Measurements from ENCODE around the gene ZNF682. TPM values are rescaled to one million over a fixed set of nuclear protein-coding genes. Genes with fewer than 3 reads are reported as not detected.

Gene ZNF682
- total and polyA plus RNA-seq, 2 donors (not counting 1 experiment from before 2014, with no cell fraction given): 2.0 to 11.3 TPM

DNA sequence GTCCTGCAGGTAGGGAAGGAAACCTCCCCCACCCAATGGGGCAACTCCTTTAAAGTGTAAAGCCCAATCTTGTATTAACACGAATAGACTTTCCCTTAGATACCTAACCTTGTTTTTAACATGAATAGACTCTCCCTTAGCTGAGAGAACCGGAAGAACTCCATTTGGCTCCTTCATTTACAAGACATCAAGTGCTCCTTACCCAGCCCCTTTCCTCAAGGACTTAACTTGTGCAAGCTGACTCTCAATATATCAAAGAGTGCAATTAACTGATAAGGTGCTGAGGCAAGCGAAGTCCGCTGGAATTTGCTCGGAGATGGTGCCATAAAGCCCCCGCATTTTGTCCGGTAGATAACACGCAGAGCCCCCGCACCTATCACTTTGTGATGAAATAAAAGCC is 28.6 kb upstream of the ZNF682 start:
- H3K4me2 ChIP-seq (replicated peaks; ENCODE audit: low read depth, low read length, poor library complexity, severe bottlenecking): no peak overlapping the region
- ChIA-PET CTCF (no interaction called here), POLR2A (no interaction called here)
- no peaks in the 10 kb centered on the region for H3K36me3 ChIP-seq (replicated peaks in 1 of 2; ENCODE audit: control extremely low read depth in 1 of 2, control insufficient read depth in 1 of 2, extremely low read depth in 1 of 2, insufficient read depth in 2 of 2, low read length in 1 of 2)
- Mint-ChIP-seq H3K27ac (no peak overlapping the region), H3K27me3 (peaks cover 24% of the 10 kb centered on the region), H3K9me3 (ENCODE audit: insufficient read depth) (no peaks in the 10 kb centered on the region), H3K4me3 (no peak overlapping the region), H3K4me1 (no peaks in the 10 kb centered on the region)
- H2AFZ ChIP-seq (ENCODE audit: insufficient read depth, low read depth, low read length, poor library complexity, severe bottlenecking): peak overlapping the region; percentile 1
- TF ChIP-seq, protein P1, sequence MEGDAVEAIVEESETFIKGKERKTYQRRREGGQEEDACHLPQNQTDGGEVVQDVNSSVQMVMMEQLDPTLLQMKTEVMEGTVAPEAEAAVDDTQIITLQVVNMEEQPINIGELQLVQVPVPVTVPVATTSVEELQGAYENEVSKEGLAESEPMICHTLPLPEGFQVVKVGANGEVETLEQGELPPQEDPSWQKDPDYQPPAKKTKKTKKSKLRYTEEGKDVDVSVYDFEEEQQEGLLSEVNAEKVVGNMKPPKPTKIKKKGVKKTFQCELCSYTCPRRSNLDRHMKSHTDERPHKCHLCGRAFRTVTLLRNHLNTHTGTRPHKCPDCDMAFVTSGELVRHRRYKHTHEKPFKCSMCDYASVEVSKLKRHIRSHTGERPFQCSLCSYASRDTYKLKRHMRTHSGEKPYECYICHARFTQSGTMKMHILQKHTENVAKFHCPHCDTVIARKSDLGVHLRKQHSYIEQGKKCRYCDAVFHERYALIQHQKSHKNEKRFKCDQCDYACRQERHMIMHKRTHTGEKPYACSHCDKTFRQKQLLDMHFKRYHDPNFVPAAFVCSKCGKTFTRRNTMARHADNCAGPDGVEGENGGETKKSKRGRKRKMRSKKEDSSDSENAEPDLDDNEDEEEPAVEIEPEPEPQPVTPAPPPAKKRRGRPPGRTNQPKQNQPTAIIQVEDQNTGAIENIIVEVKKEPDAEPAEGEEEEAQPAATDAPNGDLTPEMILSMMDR (IDR thresholded peaks at IDR 0.05): no peak
- no peak for TF ChIP-seq EZH2 (IDR thresholded peaks at IDR 0.05; ENCODE audit: borderline replicate concordance, insufficient read depth, low read depth, low read length, poor library complexity, severe bottlenecking)
- no peak overlapping the region for H3K27ac ChIP-seq (ENCODE audit: low read length in 2 of 2)
- ATAC-seq (ENCODE audit: low read depth) (no peak), DNase-seq (no peak)
- H3K4me3 ChIP-seq (ENCODE audit: control extremely low read depth in 1 of 5, extremely low read depth in 1 of 5, insufficient read depth in 1 of 5, low read depth in 2 of 5, low read length in 4 of 5): no peak overlapping the region
- H3K79me2 ChIP-seq (ENCODE audit: control insufficient read depth, insufficient read depth, low read length): no peaks in the 10 kb centered on the region
- WGBS (ENCODE audit: insufficient coverage): 40% methylated on average over 9 of the region's 9 CpGs
- H3K9me3 ChIP-seq (ENCODE audit: control extremely low read depth in 1 of 3, control insufficient read depth in 2 of 3, insufficient read depth in 1 of 3, low read length in 2 of 3): peaks cover 0 to 16% (median 2%) of the 10 kb centered on the region in 3 donors
- no peaks in the 10 kb centered on the region for H4K20me1 ChIP-seq (ENCODE audit: control insufficient read depth, insufficient read depth, low read length, poor library complexity, severe bottlenecking)
- H3K9ac ChIP-seq (ENCODE audit: low read length): no peak overlapping the region
- H3K27me3 ChIP-seq (replicated peaks in 1 of 4; ENCODE audit: control extremely low read depth in 1 of 4, control insufficient read depth in 3 of 4, insufficient read depth in 4 of 4, low read length in 3 of 4): peaks cover 0 to 18% (median 6%) of the 10 kb centered on the region in 4 experiments
- no peaks in the 10 kb centered on the region for H3K4me1 ChIP-seq (ENCODE audit: control insufficient read depth in 2 of 2, insufficient read depth in 2 of 2, low read length in 2 of 2)
- intact Hi-C loops (cut with micrococcal nuclease): no loop called here

DNA sequence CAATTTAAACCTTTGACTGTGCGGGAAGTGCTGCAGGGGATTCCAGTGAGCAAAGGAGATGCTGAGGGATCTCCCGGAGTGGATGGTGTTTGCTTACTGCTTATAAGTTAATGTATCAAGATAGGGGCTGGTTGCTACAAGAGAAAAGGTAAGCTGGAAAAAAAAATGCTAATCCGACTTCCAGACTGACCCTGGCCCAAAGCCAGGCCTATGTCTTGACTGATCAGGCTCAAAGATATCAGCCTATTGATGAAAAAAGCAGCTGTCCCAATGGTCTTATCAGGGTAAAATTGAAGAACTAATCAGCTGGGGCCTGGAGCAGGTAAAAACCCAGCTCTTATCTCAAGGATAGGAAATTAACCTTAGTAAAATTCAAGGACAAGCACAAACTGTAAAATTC is 27.6 kb upstream of the ZNF682 start:
- no peak overlapping the region for H3K27ac Mint-ChIP-seq
- H3K4me3 ChIP-seq (ENCODE audit: control extremely low read depth in 1 of 5, extremely low read depth in 1 of 5, insufficient read depth in 1 of 5, low read depth in 2 of 5, low read length in 4 of 5): no peak overlapping the region
- CTCF ChIA-PET: no interaction called here

More for the DNA sequence above, 27.6 kb upstream of the ZNF682 start:
- TF ChIP-seq, protein P1 (IDR thresholded peaks at IDR 0.05): no peak
- TF ChIP-seq EZH2 (IDR thresholded peaks at IDR 0.05; ENCODE audit: borderline replicate concordance, insufficient read depth, low read depth, low read length, poor library complexity, severe bottlenecking): no peak
- WGBS (ENCODE audit: insufficient coverage): 70% methylated on average over 3 of the region's 3 CpGs
- H2AFZ ChIP-seq (ENCODE audit: insufficient read depth, low read depth, low read length, poor library complexity, severe bottlenecking): no peak overlapping the region
- no peak overlapping the region for H3K4me2 ChIP-seq (replicated peaks; ENCODE audit: low read depth, low read length, poor library complexity, severe bottlenecking)
- peaks cover 0 to 16% (median 2%) of the 10 kb centered on the region in 3 donors for H3K9me3 ChIP-seq (ENCODE audit: control extremely low read depth in 1 of 3, control insufficient read depth in 2 of 3, insufficient read depth in 1 of 3, low read length in 2 of 3)
- Mint-ChIP-seq H3K27me3 (peaks cover 24% of the 10 kb centered on the region), H3K9me3 (ENCODE audit: insufficient read depth) (no peaks in the 10 kb centered on the region), H3K4me3 (no peak overlapping the region), H3K4me1 (no peaks in the 10 kb centered on the region)
- H3K4me1 ChIP-seq (ENCODE audit: control insufficient read depth in 2 of 2, insufficient read depth in 2 of 2, low read length in 2 of 2): no peaks in the 10 kb centered on the region
- ATAC-seq (ENCODE audit: low read depth): no peak
- peaks cover 0 to 18% (median 6%) of the 10 kb centered on the region in 4 experiments for H3K27me3 ChIP-seq (replicated peaks in 1 of 4; ENCODE audit: control extremely low read depth in 1 of 4, control insufficient read depth in 3 of 4, insufficient read depth in 4 of 4, low read length in 3 of 4)
- no peaks in the 10 kb centered on the region for H4K20me1 ChIP-seq (ENCODE audit: control insufficient read depth, insufficient read depth, low read length, poor library complexity, severe bottlenecking)
- H3K36me3 ChIP-seq (replicated peaks in 1 of 2; ENCODE audit: control extremely low read depth in 1 of 2, control insufficient read depth in 1 of 2, extremely low read depth in 1 of 2, insufficient read depth in 2 of 2, low read length in 1 of 2): no peaks in the 10 kb centered on the region
- H3K27ac ChIP-seq (ENCODE audit: low read length in 2 of 2): no peak overlapping the region
- no peak overlapping the region for H3K9ac ChIP-seq (ENCODE audit: low read length)
- intact Hi-C loops (cut with micrococcal nuclease): no loop called here
- POLR2A ChIA-PET: no interaction called here
- DNase-seq: no peak
- no peaks in the 10 kb centered on the region for H3K79me2 ChIP-seq (ENCODE audit: control insufficient read depth, insufficient read depth, low read length)
